Activated naive CD4-positive, alpha-beta T cell treated with anti-CD3 and anti-CD28 coated beads, Interleukin-2, amount 50 U/mL, for 72 hours (primary cell): ENCODE measurements around the gene ADAMTS4. TPM values are rescaled to one million over a fixed set of nuclear protein-coding genes. Genes with fewer than 3 reads are reported as not detected.

Experiments
- ATAC-seq, 2 donors: fragments of 150-1000 bp; cut with Tn5 transposase; 2 replicates each; pipeline ENCODE4 v1.10.0; 2021; ENCODE audit warnings: mild to moderate bottlenecking in 2 of 2, moderate library complexity in 2 of 2
- DNase-seq, 2 donors: peaks; one replicate each; pipeline ENCODE4 v3.0.0; 2021 to 2022; ENCODE audit warnings: low spot score in 2 of 2
- H3K27ac Mint-ChIP-seq, 2 donors: one replicate each; pipeline ENCODE4 v1.8.0; 2022; ENCODE audit warnings: mild to moderate bottlenecking in 2 of 2, mixed read lengths in 2 of 2
- H3K36me3 Mint-ChIP-seq, 2 donors: one replicate each; pipeline ENCODE4 v1.8.0; 2022; ENCODE audit warnings: mixed read lengths in 2 of 2
- H3K9me3 Mint-ChIP-seq, 2 donors: one replicate each; pipeline ENCODE4 v1.8.0; 2022; ENCODE audit warnings: mixed read lengths in 2 of 2
- total RNA-seq, 2 donors: library from RNA; stranded (reverse); gene quantifications; one replicate each; pipeline ENCODE4 v1.2.3, GENCODE V29; 2022

The ADAMTS4 gene
- total RNA-seq, 2 donors from 2014 or later, result 2.7 to 4.2 TPM

DNA sequence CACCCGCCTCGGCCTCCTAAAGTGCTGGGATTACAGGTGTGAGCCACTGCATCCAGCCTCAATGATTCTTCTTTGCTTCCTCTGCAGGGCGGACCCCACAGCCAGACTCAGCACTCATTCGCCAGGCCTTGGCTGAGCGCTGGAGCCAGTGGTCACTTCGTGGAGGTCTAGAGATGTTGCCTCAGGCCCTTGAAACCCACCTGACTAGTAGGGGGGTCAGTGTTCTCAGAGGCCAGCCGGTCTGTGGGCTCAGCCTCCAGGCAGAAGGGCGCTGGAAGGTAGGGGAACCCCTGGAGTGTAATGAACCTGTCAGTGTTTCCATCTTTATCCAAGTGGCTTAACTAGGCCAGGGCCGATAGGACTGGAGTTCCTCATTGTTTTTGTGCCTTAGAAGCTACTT, 29.9 kb downstream of the ADAMTS4 start:
- Mint-ChIP-seq H3K36me3 (peaks cover 9 to 37% of the 10 kb centered on the region in 2 donors), H3K27ac (peak overlapping the region in 1 of 2 donors; percentile 58), H3K9me3 (no peaks in the 10 kb centered on the region)
- DNase-seq (no peak), ATAC-seq (no peak)

GRCh38 chr1:161166669-161167548, 31.9 kb downstream of the ADAMTS4 start:
- Mint-ChIP-seq H3K36me3 (peaks cover 0 to 20% of the 10 kb centered on the region in 2 donors), H3K9me3 (no peaks in the 10 kb centered on the region), H3K27ac (peak overlapping the region; percentile 88 to 96)
- ATAC-seq (no peak), DNase-seq (no peak)

GRCh38 chr1:161165742-161166668, 32.8 kb downstream of the ADAMTS4 start, which contains the start of gene PPOX:
Gene PPOX (plus strand): TSS chr1:161166426. CDS start chr1:161166848, 422 bp downstream.
- H3K27ac Mint-ChIP-seq, result peak within 1 kb of the TSS; percentile 88 to 96
- peaks cover 0 to 15% of the 10 kb centered on the region in 2 donors for H3K36me3 Mint-ChIP-seq
- peak; percentile 95 to 96 for ATAC-seq

DNA sequence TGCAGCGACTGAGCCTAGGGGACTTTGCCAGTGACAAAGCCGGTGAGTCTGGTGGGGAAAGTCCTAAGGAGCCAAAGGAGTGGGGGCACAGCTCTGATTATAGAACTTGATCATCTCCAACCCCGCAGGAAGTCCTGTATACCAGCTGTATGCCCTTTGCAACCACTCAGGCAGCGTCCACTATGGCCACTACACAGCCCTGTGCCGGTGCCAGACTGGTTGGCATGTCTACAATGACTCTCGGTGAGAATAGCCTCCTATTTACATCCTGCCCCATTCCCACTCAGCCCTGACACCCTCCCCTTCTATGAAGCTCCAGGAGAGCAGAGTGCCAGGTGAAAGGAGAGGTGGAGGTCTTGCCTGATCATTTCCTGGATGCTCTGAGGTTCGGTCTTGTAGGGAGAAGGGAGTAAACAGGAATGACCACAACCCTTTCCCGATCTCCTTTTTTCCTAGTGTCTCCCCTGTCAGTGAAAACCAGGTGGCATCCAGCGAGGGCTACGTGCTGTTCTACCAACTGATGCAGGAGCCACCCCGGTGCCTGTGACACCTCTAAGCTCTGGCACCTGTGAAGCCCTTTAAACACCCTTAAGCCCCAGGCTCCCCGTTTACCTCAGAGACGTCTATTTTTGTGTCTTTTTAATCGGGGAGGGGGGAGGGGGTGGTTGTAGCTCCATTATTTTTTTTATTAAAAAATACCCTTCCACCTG, 33.8 kb downstream of the ADAMTS4 start:
- H3K27ac Mint-ChIP-seq, result peak overlapping the region; percentile 75 to 88
- H3K9me3 Mint-ChIP-seq, result no peaks in the 10 kb centered on the region
- H3K36me3 Mint-ChIP-seq, result peaks cover 0 to 15% of the 10 kb centered on the region in 2 donors
- DNase-seq, result no peak
- ATAC-seq, result no peak

More at GRCh38 chr1:161165742-161166668, 32.8 kb downstream of the ADAMTS4 start, which contains the start of gene PPOX:
- no peaks in the 10 kb centered on the region for H3K9me3 Mint-ChIP-seq
- peak; percentile 89 to 95 for DNase-seq

DNA sequence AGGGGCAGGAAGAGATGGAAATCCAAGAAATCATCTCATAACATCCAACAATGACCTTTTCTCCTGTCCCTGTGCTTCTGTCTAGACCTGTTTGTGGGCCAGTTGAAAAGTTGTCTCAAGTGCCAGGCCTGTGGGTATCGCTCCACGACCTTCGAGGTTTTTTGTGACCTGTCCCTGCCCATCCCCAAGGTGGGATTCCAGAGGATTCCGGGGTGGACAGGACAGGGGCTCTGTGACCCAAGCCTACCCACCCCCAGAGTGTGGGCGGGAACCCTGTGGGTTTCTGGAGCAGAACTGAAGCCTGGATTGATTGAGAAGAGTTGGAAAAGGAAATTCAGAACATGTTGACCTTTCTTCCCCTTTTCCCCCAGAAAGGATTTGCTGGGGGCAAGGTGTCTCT, 35.1 kb downstream of the ADAMTS4 start:
- Mint-ChIP-seq H3K27ac (peak overlapping the region; percentile 88 to 92), H3K36me3 (peaks cover 0 to 12% of the 10 kb centered on the region in 2 donors)

DNA sequence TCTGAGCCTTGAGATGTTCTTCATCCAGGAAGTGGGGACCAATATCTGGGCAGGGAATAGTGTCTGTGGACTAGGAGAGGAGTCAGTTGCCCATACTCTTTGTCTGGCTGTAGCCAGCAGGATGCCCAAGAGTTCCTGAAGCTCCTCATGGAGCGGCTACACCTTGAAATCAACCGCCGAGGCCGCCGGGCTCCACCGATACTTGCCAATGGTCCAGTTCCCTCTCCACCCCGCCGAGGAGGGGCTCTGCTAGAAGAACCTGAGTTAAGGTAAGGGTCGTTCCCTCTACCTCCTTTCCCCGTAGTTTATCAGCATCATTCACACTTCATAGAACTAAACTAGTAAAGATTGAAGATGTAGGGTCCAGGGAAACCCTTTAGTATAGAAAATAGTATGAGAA, 36.0 kb downstream of the ADAMTS4 start:
- Mint-ChIP-seq H3K9me3 (no peaks in the 10 kb centered on the region), H3K27ac (peak overlapping the region; percentile 0 to 92), H3K36me3 (peaks cover 0 to 12% of the 10 kb centered on the region in 2 donors)
- ATAC-seq (no peak), DNase-seq (no peak)

More for the DNA sequence above, 35.1 kb downstream of the ADAMTS4 start:
- no peaks in the 10 kb centered on the region for H3K9me3 Mint-ChIP-seq
- DNase-seq (no peak), ATAC-seq (no peak)

GRCh38 chr1:161162052-161162451, 36.8 kb downstream of the ADAMTS4 start:
- DNase-seq (no peak), ATAC-seq (no peak)
- H3K36me3 Mint-ChIP-seq, result peaks cover 0 to 15% of the 10 kb centered on the region in 2 donors
- no peaks in the 10 kb centered on the region for H3K9me3 Mint-ChIP-seq
- peak overlapping the region in 1 of 2 donors; percentile 63 for H3K27ac Mint-ChIP-seq

DNA sequence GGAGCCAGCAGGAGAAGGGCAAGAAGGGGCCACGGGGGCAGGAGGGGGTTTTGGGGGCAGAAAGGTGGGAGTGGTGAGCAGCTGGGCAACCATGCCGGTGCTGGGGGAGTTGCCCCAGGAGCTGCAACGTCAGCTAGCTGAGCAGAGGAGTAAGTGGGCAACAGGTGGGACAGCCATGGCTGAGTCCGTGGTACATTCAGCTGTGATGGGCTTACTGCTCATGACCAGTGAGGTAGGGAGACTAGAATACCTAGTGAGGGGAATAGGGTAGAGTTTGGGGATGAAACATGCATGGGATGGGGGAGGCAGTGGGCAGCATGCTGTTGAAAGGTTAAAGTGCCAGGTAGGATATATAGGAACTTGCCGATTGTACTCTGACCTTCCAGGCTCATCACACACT, 37.2 kb downstream of the ADAMTS4 start:
- H3K9me3 Mint-ChIP-seq, result no peaks in the 10 kb centered on the region
- ATAC-seq (no peak), DNase-seq (no peak)
- peaks cover 0 to 18% of the 10 kb centered on the region in 2 donors for H3K36me3 Mint-ChIP-seq
- peak overlapping the region in 1 of 2 donors; percentile 63 for H3K27ac Mint-ChIP-seq

- DNase-seq (no peak), ATAC-seq (no peak)
- no peaks in the 10 kb centered on the region for H3K9me3 Mint-ChIP-seq
- H3K36me3 Mint-ChIP-seq, result peaks cover 3 to 19% of the 10 kb centered on the region in 2 donors
- peak overlapping the region; percentile 62 to 63 for H3K27ac Mint-ChIP-seq
These were observed 38.1 kb downstream of the ADAMTS4 start for GRCh38 chr1:161160671-161161145.

GRCh38 chr1:161159913-161160243, 39.0 kb downstream of the ADAMTS4 start:
- H3K36me3 Mint-ChIP-seq, result peaks cover 11 to 24% of the 10 kb centered on the region in 2 donors
- ATAC-seq, result no peak

DNA sequence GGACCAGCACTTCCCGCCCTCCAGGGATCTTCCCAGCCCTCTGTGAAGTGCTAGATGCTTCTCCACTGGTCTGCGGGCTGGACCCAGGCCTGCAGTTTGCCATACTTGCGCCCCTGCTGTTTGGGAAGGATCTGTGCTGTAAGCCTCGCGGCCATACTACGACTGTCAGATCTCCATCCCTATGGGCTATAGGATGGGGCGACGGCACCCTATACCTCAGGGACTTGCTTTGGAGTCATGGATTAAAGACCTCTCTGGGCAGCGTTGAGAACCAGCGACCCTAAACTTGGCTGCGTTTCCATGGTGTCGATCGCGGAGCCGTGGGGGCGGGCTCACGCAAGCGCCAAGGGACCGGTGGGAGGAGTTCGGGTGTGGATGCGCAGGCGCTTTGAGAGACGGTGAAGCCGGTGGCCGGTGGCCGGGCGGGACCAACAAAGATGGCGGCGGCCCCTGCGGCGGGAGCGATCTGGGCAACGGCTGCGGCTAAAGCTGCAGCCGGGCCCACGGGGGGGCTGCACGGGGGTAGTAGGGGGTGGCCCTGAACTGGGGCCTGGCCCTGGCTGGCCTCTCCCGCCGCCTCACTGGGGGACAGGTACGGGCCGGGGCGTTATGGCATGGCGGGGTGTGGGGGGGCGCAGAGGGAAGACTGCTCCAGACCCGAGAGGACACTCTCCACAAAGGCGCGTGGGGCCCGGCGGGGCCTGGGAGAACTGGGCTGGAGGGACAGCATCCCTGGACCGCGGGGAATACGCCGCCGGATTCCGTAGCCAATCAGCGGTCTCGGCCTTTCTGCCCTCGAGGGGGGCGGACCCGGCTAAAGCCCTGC, 39.6 kb downstream of the ADAMTS4 start, which contains the start of gene USP21:
Gene USP21, plus strand, starts transcription at position 414 of the 826 bp plus-strand sequence. CDS start 1,141 bp downstream, outside the sequence.
- peaks cover 15 to 29% of the 10 kb centered on the region in 2 donors for H3K36me3 Mint-ChIP-seq
- ATAC-seq (peak; percentile 90 to 94), DNase-seq (peak; percentile 91 to 92)

More at GRCh38 chr1:161159913-161160243, 39.0 kb downstream of the ADAMTS4 start:
- H3K9me3 Mint-ChIP-seq, result no peaks in the 10 kb centered on the region
- peak overlapping the region; percentile 72 to 80 for H3K27ac Mint-ChIP-seq
- no peak for DNase-seq

GRCh38 chr1:161158316-161159010, 40.4 kb downstream of the ADAMTS4 start:
- Mint-ChIP-seq H3K36me3 (peaks cover 15 to 37% of the 10 kb centered on the region in 2 donors), H3K27ac (peak overlapping the region; percentile 80 to 95), H3K9me3 (no peaks in the 10 kb centered on the region)
- DNase-seq (no peak), ATAC-seq (no peak)

More for the DNA sequence above, 39.6 kb downstream of the ADAMTS4 start, which contains the start of gene USP21:
- peak within 1 kb of the TSS; percentile 80 to 95 for H3K27ac Mint-ChIP-seq
- H3K9me3 Mint-ChIP-seq, result no peaks in the 10 kb centered on the region

DNA sequence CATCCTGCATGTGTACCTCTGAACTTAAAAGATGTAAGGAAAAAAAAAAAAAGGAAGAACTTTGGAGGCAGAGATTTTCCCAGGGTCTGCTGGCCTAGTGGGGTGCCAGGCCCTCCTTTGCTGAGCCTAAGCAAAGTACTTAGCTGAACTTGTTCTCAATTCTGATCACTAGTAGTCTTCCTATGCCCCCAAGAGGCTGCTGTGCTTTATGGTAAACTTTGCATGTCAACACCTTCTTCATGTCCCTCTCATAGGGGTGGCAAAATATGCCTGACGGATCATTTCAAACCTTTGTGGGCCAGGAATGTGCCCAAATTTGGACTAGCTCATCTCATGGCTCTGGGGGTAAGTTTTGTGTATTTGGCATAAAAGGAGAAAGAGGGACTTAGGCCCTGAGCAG, 41.0 kb downstream of the ADAMTS4 start:
- Mint-ChIP-seq H3K9me3 (no peaks in the 10 kb centered on the region), H3K27ac (peak overlapping the region in 1 of 2 donors; percentile 62), H3K36me3 (peaks cover 15 to 38% of the 10 kb centered on the region in 2 donors)
- ATAC-seq (no peak), DNase-seq (no peak)

- peak; percentile 95 to 96 for ATAC-seq
- peak within 1 kb of the TSS; percentile 99 to 100 for H3K27ac Mint-ChIP-seq
- peaks cover 15 to 31% of the 10 kb centered on the region in 2 donors for H3K36me3 Mint-ChIP-seq
- H3K9me3 Mint-ChIP-seq, result no peaks in the 10 kb centered on the region
- DNase-seq, result peak; percentile 76 to 83
These were observed 45.0 kb downstream of the ADAMTS4 start, which contains the start of gene UFC1 for GRCh38 chr1:161153682-161154337. Gene UFC1 (plus strand): TSS chr1:161153978. CDS start chr1:161153998, 20 bp downstream.
